Embryonic facial prominence (tissue), 1 donor: ENCODE results near the gene PCDHA11.
"Not testable (repeated sequence)": the region's sequence is repeated elsewhere in the genome, so short reads cannot be mapped to it uniquely, and the experiment has no call there.

Source experiments
- DNase-seq: peaks from one replicate; pipeline ENCODE4 v3.0.0-alpha.2; 2016; ENCODE audit errors: extremely low spot score

Gene PCDHA11

GRCh38 chr5:140868721-140869554 lies at the start of gene PCDHA11:
TSS of gene PCDHA11 (plus strand) at chr5:140868957. CDS start at chr5:140869104, 147 bp downstream.
- no peak for DNase-seq

DNA sequence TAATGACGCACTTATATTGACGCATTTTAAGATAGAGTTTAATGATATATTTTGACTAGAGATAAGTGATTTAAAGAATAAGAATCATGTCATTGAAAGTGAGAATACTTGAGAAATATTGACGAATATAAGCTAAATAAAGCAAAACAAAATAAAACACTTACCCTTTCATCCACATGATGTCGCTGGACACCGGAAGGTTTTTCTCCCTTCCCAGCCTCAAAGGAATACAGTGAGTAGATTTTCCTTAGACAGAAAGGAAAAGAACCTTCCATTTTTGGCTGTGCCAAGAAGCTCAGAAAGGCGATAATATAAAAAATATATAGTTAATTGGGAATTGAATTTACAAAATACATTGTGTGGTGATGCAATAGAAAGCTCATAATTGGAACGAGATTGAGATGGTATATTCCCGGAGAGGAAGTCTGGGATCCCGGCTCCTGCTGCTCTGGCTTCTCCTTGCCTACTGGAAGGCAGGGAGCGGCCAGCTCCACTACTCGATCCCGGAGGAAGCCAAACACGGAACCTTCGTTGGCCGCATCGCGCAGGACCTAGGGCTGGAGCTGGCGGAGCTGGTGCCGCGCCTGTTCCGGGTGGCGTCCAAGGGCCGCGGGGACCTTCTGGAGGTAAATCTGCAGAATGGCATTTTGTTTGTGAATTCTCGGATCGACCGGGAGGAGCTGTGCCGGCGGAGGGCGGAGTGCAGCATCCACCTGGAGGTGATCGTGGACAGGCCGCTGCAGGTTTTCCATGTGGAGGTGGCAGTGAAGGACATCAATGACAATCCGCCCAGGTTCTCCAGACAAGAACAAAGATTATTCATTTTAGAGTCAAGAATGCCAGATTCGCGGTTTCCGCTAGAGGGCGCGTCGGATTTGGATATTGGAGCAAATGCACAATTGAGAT lies 47.1 kb upstream of the PCDHA11 start, which contains the start of gene PCDHA5:
Gene PCDHA5, plus strand, starts transcription at position 239 of the 906 bp plus-strand sequence.
- DNase-seq = no peak

- DNase-seq = no peak
These were observed 46.5 kb upstream of the PCDHA11 start for GRCh38 chr5:140822281-140822629.

- not testable (repeated sequence) for DNase-seq
These were observed 45.8 kb upstream of the PCDHA11 start for GRCh38 chr5:140822969-140823368.

GRCh38 chr5:140823475-140823874 lies 45.3 kb upstream of the PCDHA11 start:
- no peak for DNase-seq

- DNase-seq = no peak
These were observed 40.9 kb upstream of the PCDHA11 start, which contains the start of gene PCDHA6 for GRCh38 chr5:140827704-140828361. TSS of gene PCDHA6 (plus strand) at chr5:140827960. CDS start at chr5:140828092, 132 bp downstream.

DNA sequence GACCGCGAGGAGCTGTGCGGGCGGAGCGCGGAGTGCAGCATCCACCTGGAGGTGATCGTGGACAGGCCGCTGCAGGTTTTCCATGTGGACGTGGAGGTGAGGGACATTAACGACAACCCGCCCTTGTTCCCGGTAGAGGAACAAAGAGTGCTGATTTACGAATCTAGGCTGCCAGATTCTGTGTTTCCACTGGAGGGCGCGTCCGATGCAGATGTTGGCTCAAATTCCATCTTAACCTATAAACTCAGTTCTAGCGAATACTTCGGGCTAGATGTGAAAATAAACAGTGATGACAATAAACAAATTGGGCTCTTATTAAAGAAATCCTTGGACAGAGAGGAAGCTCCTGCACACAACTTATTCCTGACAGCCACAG lies 40.4 kb upstream of the PCDHA11 start:
- no peak for DNase-seq

DNA sequence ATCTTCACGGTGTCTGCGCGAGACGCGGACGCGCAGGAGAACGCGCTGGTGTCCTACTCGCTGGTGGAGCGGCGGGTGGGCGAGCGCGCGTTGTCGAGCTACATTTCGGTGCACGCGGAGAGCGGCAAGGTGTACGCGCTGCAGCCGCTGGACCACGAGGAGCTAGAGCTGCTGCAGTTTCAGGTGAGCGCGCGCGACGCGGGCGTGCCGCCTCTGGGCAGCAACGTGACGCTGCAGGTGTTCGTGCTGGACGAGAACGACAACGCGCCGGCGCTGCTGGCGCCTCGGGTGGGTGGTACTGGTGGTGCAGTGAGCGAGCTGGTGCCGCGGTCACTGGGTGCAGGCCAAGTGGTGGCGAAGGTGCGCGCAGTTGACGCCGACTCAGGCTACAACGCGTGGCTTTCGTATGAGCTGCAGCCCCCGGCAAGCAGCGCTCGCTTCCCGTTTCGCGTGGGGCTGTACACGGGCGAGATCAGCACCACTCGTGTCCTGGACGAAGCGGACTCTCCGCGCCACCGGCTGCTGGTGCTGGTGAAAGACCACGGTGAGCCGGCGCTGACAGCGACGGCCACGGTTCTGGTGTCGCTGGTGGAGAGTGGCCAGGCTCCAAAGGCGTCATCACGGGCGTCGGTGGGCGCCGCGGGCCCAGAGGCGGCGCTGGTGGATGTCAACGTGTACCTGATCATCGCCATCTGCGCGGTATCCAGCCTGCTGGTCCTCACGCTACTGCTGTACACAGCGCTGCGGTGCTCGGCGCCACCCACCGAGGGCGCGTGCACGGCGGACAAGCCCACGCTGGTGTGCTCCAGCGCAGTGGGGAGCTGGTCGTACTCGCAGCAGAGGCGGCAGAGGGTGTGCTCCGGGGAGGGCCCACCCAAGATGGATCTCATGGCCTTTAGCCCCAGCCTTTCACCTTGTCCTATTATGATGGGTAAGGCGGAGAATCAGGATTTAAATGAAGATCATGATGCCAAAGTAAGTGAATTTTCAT lies 39.0 kb upstream of the PCDHA11 start:
- not testable (repeated sequence) for DNase-seq

- no peak for DNase-seq
These were observed 34.8 kb upstream of the PCDHA11 start, which contains the start of gene PCDHA7 for GRCh38 chr5:140833993-140834392. TSS of gene PCDHA7 (plus strand) at chr5:140834269. CDS start at chr5:140834384, 115 bp downstream.

- not testable (repeated sequence) for DNase-seq
These were observed 34.2 kb upstream of the PCDHA11 start for GRCh38 chr5:140834439-140835008.

GRCh38 chr5:140835622-140836510 lies 32.9 kb upstream of the PCDHA11 start:
- DNase-seq = no peak

- DNase-seq = no peak
These were observed 27.5 kb upstream of the PCDHA11 start, which contains the start of gene PCDHA8 for GRCh38 chr5:140840978-140841962. TSS of gene PCDHA8 (plus strand) at chr5:140841187. CDS start at chr5:140841322, 135 bp downstream.

DNA sequence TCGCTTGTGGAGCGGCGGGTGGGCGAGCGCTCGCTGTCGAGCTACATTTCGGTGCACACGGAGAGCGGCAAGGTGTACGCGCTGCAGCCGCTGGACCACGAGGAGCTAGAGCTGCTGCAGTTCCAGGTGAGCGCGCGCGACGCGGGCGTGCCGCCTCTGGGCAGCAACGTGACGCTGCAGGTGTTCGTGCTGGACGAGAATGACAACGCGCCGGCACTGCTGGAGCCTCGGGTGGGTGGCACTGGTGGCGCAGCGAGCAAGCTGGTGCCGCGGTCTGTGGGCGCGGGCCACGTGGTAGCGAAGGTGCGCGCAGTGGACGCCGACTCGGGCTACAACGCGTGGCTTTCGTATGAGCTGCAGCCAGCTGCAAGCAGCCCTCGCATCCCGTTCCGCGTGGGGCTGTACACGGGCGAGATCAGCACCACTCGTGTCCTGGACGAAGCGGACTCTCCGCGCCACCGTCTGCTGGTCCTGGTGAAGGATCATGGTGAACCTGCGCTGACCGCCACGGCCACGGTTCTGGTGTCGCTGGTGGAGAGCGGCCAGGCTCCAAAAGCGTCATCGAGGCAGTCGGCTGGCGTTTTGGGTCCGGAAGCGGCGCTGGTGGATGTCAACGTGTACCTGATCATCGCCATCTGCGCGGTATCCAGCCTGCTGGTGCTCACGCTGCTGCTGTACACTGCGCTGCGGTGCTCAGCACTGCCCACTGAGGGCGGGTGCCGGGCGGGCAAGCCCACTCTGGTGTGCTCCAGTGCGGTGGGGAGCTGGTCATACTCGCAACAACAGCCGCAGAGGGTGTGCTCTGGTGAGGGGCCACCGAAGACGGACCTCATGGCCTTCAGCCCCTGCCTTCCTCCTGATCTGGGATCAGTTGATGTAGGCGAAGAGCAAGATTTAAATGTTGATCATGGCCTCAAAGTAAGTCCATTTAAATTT lies 25.7 kb upstream of the PCDHA11 start:
- no peak for DNase-seq

DNA sequence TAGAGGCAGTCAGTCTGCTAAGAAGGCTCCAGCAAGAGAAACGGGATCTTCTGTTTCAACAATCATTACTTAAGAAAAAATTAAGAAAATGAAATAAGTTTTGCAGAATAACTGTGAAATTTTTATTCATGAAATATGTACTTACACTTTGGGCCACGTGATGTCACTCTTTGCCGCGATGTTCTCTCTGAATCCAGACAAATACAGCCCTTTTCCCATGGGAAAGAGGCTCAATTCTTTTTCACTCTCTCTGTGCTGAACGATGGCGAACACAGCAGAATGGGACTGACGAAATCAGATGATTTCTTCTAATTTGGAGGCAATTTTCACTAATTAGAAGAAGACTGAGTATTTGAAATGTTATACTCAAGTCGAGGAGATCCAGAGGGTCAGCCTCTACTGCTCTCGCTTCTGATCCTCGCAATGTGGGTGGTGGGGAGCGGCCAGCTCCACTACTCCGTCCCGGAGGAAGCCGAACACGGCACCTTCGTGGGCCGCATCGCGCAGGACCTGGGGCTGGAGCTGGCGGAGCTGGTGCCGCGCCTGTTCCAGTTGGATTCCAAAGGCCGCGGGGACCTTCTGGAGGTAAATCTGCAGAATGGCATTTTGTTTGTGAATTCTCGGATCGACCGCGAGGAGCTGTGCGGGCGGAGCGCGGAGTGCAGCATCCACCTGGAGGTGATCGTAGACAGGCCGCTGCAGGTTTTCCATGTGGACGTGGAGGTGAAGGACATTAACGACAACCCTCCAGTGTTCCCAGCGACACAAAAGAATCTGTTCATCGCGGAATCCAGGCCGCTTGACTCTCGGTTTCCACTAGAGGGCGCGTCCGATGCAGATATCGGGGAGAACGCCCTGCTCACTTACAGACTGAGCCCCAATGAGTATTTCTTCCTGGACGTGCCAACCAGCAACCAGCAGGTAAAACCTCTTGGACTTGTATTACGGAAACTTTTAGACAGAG lies 20.3 kb upstream of the PCDHA11 start, which contains the start of gene PCDHA9:
Gene PCDHA9, plus strand, starts transcription at position 244 of the 964 bp plus-strand sequence. Its CDS starts 114 bp downstream, at position 358.
- DNase-seq = not testable (repeated sequence)
